GM18868 (cell line): ENCODE data around the gene AGFG1.

Experiments used
- ATAC-seq: cut with Tn5 transposase; IDR thresholded peaks from one replicate; pipeline ENCODE4 v1.9.1; 2021; ENCODE audit warnings: mild to moderate bottlenecking, moderate library complexity; ENCODE audit not compliant: unreplicated experiment

AGFG1 gene

DNA sequence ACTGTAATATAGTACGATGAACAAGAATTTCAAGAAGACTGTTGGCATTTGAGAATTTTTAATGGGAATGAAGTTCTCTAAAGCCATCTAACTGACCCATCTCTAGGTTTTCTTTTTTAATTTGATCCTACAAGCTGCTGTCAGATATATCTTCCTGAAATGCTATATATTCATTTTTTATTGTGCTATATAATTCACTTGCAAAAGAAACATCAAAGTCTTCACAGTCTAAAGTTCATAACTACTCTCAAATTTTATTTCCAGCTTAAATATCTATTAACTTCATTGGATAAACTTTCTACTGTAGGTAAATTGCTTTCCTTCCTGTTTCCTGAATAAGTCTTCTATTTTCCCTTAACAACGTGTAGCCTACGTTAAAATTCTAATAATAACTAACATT lies 130.4 kb downstream of the AGFG1 start:
- no peak for ATAC-seq

DNA sequence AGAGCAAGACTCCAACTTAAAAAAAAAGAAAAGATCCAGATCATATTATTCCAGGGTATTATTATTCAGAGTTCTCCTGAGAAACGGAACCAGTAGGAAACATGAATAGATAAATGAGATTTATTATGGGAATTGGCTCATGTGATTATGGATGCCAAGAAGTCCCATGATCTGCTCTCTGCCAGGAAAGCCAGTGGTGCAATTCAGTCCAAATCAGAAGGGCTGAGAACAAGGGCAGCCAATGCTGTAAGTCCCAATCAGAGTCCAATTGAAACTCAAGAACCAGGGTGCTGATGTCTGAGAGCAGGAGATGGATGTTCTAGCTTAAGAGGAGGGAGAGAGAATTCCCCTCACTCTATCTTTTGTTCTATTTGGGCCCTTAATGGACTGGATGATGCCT lies 134.5 kb downstream of the AGFG1 start:
- no peak for ATAC-seq

GRCh38 chr2:227607941-227608340 lies 136.0 kb downstream of the AGFG1 start:
- no peak for ATAC-seq

DNA sequence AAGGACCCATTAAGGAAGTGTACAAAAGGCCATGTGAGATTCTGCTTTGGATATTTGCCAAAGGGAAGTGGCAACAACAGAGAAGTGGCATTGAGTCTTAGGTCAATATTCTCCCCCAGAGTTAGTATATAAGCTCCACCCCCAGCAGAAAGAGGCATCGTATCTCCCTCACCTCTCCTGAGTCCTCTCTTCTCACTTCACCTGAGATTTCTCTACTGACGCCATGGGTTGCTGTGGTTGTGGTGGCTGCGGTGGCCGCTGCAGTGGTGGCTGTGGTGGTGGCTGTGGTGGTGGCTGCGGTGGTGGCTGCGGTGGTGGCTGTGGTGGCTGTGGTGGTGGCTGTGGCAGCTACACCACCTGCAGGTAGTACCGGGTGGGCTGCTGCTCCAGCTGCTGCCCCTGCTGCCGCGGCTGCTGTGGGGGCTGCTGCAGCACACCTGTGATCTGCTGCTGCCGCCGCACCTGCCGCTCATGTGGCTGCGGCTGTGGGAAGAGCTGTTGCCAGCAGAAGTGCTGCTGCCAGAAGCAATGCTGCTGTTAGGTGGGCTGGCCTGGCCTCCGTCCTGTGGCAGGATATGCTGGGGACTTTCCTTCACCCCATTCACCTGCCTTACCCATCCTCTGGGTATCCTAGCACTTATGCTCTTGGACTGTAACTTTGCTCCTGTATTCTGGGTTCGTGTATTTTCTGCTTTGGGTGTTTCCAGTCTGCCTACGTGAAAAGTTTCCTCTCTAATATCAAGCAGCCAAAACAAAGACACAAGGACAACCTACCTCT lies 136.8 kb downstream of the AGFG1 start:
- peak; percentile 68 for ATAC-seq

DNA sequence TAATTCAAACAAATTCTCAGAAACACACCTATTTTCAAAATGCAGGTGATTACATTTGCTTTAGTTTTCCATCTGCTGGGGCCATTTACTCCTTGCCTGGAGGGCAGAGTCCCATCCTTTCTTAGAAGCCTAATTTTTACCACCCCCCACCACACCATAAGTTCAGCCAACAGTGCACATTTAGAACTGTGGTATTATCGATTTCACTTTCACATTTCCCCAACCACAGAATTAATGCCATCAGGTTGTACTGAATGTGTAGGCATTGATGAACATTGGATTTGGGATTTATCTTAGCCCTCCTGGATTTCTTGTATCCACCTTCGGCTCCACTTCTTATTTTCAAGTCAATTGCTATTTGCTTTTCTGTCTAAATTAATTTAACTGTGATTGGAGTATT lies 138.2 kb downstream of the AGFG1 start:
- peak; percentile 40 for ATAC-seq
